HG03457 (cell line): ENCODE measurements around the gene ZNF324.
"Not testable (repeated sequence)": the region's sequence is repeated elsewhere in the genome, so short reads cannot be mapped to it uniquely, and the experiment has no call there.

ENCODE experiments used
- ATAC-seq: cut with Tn5 transposase; IDR thresholded peaks from one replicate; pipeline ENCODE4 v1.9.1; 2021; ENCODE audit warnings: moderate number of reproducible peaks; ENCODE audit not compliant: unreplicated experiment

ZNF324 gene

DNA sequence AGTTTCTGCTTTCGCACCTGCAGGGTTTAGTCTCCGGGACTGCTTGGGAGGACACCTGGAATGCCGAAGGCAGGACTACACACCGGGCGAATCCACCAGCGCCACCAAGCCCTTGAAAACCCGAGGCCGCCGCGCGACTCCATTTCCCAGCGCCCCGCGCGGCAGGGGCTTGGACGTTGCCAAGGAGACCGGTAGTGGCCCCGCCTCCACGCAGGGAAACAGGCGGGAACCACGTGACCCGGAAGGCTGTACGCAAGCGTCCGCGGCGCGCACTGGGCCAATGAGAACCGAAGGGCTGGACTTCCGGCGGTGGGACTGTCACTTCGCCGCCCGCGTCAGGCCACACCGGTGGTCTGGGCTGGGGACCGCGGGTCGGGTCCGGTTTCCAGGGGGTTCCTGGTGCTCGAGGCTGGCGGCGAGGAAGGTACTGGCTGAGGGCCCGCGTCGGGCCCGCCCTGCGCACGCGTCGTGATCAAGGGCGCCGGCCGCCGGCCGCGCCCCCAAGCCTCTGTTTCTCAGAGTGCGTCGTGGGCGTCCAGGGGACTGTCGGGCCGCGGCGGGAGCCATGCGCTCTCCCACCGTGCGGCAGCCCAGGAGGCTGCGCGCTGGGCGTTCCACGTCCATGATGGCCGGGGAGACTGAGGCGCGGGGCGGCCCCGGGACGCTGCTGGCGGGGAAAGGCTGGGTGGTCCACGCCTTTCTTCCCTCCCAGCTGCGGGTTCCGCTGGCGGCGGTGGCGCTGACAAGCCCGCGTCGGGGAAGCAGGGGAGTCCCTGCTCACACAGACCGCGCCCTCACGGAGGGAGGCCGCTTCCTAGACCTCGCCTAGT, at the start of gene ZNF324:
TSS of gene ZNF324 (plus strand) at position 321 of the 830 bp plus-strand sequence. CDS start 2,106 bp downstream, outside the sequence.
- peak; percentile 78 for ATAC-seq

- no peak for ATAC-seq
Observed at GRCh38 chr19:58428617-58429016, 38.3 kb upstream of the ZNF324 start.

DNA sequence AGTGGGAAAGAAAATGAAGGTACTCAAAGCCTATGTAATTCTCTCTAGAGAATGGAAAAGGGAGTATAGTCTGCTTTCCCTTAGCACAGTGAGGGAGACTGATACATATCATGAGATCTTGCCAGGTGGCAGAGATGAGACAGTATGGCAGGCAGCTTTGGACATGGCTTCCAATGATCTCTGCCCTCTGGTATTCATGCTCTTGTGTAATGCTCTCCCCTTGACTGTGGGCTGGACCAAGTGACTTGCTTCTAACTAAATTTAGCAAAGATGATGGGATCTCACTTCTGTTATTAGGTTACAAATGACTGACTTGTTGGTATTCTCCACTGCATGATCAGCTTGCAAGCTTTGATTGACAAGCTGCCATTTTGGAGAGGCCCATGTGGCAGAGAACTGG, 37.1 kb upstream of the ZNF324 start:
- ATAC-seq = no peak

GRCh38 chr19:58434217-58434616, 32.7 kb upstream of the ZNF324 start:
- ATAC-seq = no peak

- ATAC-seq = peak; percentile 89
Observed at GRCh38 chr19:58439576-58440554, 27.0 kb upstream of the ZNF324 start, which contains the start of gene ZNF132. Gene ZNF132 (minus strand): TSS chr19:58440153. CDS start chr19:58439821, 332 bp downstream.

DNA sequence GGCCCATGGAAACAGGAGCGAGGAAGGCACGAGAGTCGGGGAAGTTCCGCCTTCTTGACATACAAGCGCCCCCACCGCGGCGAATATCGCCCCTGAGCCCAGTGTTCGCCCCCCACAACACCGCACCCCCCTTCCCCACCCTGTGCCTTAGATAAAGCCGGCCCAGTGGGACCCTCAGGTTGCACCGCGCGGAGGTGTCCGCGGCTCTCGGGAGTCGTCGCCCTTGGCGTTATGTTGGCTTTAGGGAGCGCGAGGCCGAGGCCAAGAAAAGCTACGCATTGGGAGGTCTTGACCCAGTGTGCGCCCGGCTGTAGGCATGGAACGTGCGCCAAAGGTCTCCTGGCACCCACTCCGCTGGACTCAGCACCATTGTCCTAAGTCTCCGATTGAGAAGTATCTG, 26.3 kb upstream of the ZNF324 start:
- no peak for ATAC-seq

- not testable (repeated sequence) for ATAC-seq
Observed at GRCh38 chr19:58442986-58443385, 23.9 kb upstream of the ZNF324 start.

DNA sequence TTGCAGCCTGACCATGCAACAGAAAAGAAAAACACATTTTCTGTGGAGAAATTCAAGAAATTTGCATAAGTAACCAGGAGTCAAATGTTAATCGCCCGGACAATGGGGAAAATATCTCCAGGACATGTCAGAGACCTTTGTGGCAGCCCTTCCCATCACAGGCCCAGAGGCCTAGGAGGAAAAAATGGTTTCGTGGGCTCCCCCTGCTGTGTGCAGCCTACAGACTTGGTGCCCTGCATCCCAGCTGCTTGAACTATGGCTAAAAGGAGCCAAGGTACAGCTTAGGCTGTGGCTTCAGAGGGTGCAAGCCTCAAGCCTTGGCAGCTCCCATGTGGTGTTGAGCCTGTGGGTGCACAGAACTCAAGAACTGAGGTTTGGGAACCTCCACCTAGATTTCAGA, 18.0 kb upstream of the ZNF324 start:
- not testable (repeated sequence) for ATAC-seq

DNA sequence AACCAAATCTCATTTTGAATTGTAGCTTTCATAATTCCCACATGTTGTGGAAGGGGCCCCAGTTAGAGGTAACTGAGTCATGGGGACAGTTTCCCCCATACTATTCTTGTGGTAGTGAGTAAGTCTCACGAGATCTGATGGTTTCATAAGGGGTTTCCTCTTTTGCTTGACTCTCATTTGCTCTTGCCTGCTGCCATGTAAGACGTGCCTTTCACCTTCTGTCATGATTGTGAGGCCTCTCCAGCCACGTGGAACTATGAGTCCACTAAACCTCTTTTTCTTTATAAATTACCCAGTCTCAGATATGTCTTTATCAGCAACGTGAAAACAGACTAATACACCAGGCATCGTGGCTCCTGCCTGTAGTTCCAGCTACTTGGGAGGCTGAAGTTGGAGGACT, 16.9 kb upstream of the ZNF324 start:
- ATAC-seq = not testable (repeated sequence)

GRCh38 chr19:58450856-58451357, 16.0 kb upstream of the ZNF324 start:
- peak; percentile 13 for ATAC-seq

GRCh38 chr19:58451358-58452101, 15.3 kb upstream of the ZNF324 start, which contains the start of gene ZNF324B:
Gene ZNF324B (plus strand): TSS chr19:58451622. CDS start chr19:58453702, 2,080 bp downstream.
- peak; percentile 80 for ATAC-seq

- ATAC-seq = no peak
Observed at GRCh38 chr19:58453743-58454142, 13.1 kb upstream of the ZNF324 start.

- no peak for ATAC-seq
Observed at GRCh38 chr19:58455306-58455705, 11.6 kb upstream of the ZNF324 start.

DNA sequence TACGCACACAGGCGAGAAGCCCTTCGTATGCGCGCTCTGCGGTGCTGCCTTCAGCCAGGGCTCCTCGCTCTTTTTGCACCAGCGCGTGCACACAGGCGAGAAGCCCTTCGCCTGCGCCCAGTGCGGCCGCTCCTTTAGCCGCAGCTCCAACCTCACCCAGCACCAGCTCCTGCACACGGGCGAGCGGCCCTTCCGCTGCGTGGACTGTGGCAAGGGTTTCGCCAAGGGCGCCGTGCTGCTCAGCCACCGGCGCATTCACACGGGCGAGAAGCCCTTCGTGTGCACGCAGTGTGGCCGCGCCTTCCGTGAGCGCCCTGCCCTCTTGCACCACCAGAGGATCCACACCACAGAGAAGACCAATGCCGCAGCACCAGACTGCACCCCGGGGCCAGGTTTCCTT, 10.8 kb upstream of the ZNF324 start:
- ATAC-seq = no peak

GRCh38 chr19:58460039-58460438, 6.8 kb upstream of the ZNF324 start:
- ATAC-seq = no peak

DNA sequence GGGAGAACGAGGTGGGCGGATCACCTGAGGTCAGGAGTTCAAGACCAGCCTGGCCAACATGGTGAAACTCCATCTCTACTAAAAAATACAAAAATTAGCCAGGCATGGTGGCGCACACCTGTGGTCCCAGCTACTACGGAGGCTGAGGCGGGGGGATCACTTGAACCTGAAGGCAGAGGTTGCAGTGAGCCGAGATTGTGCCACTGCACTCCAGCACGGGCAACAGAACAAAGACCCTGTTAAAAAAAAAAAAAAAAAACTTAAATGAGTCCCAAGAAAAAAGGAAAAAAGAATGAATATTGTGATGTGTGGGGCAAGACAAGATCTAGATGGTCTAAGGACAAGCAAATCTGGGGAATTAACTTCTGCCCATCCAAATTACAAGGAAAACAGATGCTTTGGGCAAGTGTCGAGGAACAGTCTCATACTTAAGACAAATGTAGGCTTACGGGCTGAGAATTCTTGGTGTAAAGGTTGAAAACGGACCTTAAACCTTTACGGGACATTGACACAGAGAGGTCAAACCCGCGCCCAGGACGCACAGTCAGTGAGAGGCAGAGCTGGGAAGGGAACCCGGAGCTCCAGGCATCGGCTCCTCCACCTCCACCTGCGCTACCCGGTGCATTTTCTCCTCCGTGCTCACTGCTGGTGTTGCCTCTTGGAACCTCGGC, 656 bp upstream of the ZNF324 start:
- ATAC-seq = peak; percentile 3

DNA sequence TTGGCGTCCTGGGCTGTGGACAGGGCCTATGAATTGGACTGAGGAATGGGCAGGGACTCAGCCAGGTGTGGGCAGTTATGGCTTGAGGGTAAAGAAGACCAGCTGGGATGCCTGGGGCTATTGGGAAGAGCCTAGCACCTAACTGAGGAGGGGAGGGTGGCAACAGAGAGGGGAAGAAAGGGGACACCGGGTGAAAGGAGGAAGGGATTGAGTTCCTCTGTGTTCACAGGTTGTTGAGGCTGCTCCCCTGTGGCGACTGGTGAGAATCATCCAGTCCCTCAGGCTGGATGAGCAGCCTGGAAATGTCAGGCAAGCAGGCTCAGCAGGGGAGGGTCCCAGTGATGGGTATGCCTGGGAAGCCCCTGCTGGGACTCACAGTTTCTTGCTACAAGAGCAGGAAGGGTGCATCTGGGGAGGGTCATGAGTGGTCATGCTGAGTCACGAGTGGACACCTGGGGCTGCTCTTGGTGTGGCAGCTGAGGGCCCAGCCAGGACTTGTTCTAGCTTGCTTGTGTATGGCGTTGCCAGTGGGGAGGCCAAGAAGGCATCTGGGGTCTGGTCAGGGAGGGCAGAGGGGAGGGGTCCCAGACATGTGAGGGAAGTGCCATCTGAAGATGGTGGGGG, 1.4 kb downstream of the ZNF324 start:
- no peak for ATAC-seq

GRCh38 chr19:58469241-58470013, 2.5 kb downstream of the ZNF324 start:
- ATAC-seq = no peak
